GM19238 (cell line): Measurements from ENCODE around the gene RIOX2.

Experiments used
- DNase-seq: peaks from one replicate; pipeline ENCODE4 v3.0.0; 2011; ENCODE audit warnings: low spot score; ENCODE audit not compliant: insufficient read length

Gene RIOX2

GRCh38 chr3:97954228-97954827 is 17.9 kb downstream of the RIOX2 start:
- no peak for DNase-seq

GRCh38 chr3:97952872-97953271 is 19.4 kb downstream of the RIOX2 start:
- DNase-seq, result no peak

DNA sequence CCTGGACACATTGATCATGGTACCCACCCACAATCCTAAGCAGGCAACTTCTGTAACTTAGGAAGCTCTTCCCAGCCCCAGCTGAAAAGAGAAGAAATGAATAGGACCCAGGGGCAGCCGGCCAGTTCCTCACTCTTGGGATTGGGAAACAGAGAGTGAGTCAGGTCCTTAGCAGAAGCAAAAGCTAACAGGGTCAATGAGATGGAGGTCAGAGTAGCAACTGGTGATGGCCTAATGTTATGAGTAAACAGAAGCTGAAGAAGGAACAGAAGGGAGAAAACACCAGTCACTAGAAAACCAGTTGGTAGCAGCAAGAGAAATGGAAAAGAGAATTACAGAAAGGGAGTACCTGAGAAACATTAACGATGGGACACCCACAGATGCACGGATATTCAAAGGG is 20.0 kb downstream of the RIOX2 start:
- no peak for DNase-seq

- no peak for DNase-seq
Observed at GRCh38 chr3:97950360-97950759, 21.9 kb downstream of the RIOX2 start.

- DNase-seq, result no peak
Observed at GRCh38 chr3:97949743-97950142, 22.5 kb downstream of the RIOX2 start.

DNA sequence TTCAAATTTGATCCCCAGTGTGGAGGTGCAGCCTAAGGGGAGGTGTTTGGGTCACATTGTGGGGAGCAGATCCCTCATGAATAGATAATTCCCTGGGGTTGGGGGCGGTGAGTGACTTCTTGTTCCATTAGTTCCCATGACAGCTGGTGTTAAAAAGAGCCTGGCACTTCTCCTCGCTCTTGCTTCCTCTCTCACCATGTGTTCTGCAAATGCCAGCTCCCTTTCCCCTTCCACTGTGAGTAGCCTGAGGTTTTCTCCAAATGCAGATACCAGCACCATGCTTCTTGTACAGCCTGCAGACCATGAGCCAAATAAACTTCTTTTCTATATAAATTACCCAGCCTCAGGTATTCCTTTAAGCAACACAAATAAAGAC is 23.1 kb downstream of the RIOX2 start:
- no peak for DNase-seq

DNA sequence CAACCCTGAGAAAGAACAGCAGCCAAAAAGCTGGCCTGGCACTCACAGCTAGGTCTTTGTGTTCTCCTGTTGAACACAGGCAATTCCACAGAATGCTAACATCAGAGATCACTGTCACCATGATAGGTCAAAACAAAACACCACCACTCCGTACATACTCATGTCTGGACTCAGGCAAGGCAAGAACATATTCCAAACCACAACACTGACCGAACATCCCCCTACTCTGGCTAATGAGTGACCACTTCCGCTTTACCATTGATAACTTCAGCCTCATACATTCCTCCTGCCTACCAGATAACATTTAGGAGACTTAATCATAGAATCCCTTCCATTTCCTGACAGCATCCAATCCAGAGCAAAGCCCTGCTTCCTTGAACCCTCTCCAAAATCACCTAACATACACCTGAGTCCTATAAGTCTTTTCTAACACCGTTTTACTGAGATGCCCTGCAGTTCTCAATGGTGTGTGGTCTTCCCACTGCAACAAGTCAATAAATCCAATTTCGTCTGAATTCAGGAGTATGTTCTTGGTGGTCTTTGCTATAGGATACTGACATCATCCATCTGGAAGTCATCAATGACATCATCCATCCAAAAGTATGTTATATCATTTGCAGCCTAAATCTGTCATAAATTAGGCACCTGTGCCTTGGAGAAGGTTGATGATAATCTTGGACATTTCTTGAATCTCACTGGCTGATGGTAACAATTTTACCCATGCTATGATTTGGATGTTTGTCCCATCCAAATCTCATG is 23.7 kb downstream of the RIOX2 start:
- DNase-seq, result no peak

- no peak for DNase-seq
Observed at GRCh38 chr3:97942801-97943546, 29.3 kb downstream of the RIOX2 start.

GRCh38 chr3:97940034-97940433 is 32.2 kb downstream of the RIOX2 start:
- DNase-seq, result no peak

DNA sequence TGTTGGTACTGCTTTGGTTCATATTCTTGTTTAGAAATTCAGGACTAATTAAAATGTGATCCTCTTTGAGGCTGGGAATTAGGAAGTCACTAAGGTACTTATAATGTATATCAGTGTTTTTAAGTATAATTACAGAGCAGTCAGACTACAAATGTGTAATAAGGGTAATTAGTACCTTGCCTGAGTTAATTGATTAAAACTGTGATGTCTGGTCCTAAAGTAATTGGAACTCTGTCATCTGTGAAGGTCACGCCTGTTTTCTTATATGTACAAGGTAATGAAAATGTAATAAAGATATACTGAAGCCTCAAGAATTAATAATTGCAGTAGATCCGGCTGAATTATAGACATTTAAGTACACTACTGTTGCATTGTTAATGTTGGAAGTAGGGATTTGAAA is 32.8 kb downstream of the RIOX2 start:
- DNase-seq, result no peak

GRCh38 chr3:97938444-97938843 is 33.8 kb downstream of the RIOX2 start:
- no peak for DNase-seq

DNA sequence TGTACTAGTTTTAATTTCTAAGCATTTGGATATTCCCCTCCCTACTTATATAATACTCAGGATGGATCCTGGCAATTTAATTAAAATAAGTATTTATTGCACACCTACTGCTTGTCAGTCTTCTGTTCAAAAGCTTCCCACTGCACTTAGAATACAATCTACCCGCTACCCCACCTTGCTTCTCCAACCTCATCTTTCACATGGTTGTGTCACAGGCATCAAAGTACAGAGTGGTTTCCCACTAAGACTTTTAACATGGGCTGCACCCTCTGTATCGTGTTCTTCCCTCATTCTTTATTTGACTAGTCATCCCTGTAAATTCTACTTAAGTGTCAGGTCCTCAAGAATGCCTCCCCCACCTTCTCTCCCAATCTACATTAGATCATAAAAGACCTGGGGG is 35.0 kb downstream of the RIOX2 start:
- DNase-seq, result no peak

- DNase-seq, result no peak
Observed at GRCh38 chr3:97935842-97936241, 36.4 kb downstream of the RIOX2 start.

DNA sequence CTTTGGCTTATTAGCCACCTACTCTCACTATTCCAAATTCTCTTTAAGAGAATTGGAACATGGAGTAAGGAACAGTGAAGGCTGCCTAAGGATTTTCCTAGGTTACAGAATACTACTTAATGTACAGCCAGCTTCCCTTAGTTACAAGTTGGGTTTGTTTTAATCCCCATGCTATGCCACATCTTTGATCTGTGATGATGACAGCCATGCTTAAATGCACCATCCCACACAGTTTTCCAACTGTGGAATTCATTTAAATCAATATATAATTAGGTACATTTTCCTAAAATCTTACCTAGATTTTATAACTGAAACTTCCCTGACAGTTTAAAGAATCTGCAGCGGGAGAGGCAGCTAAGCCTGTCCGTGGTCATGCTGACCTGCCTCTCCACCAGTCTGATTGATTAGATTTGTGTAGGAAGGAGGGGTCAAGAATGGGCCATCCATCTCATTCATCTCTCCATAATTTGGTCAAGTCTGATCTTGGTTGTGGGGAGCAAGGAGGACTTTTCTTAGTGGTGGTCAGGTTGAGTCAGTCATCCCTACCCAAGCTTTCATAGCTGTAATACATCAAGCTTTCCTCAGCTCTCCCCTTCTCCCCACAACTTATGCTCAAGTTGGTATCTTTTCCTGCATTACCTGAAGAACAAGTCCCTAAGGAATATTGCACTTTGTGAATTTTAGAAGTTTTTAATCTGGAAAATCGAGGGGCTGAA is 37.1 kb downstream of the RIOX2 start:
- no peak for DNase-seq

GRCh38 chr3:97932387-97932801 is 39.8 kb downstream of the RIOX2 start:
- no peak for DNase-seq

GRCh38 chr3:97931218-97931617 is 41.0 kb downstream of the RIOX2 start:
- no peak for DNase-seq

DNA sequence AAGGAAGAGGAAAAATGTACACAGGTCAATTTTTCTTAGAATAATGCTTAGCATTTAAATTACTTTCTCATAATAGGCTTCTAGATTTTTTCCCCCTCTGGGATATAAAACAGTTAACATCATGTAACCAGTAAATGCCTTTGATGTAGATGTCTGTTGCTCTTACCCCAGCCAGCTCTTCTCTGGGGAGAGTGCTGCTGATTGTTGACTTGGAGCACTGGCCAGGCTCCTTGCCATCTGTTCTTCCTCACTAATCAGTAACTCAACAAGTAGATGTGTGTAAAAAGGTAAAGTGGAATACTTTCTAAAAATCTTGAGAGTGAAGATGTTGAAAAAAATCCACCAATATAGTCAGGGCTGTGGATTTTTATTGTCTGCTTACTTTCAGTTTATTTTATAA is 42.2 kb downstream of the RIOX2 start:
- DNase-seq, result no peak

GRCh38 chr3:97928986-97929385 is 43.2 kb downstream of the RIOX2 start:
- DNase-seq, result no peak

DNA sequence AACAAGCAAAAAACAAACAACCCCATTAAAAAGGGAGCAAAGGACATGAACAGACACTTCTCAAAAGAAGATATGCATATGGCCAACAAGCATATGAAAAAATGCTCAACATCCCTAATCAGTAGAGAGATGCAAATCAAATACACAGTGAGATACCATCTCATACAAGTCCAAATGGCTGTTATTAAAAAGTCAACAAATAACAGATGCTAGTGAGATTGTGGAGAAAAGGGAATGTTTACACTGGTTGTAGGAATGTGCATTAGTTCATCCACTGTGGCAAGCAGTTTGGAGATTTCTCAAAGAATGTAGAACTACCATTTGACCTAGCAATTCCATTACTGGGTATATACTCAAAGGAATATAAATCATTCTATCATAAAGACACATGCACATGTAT is 44.5 kb downstream of the RIOX2 start:
- no peak for DNase-seq

GRCh38 chr3:97917813-97918536 is 54.3 kb downstream of the RIOX2 start:
- no peak for DNase-seq

DNA sequence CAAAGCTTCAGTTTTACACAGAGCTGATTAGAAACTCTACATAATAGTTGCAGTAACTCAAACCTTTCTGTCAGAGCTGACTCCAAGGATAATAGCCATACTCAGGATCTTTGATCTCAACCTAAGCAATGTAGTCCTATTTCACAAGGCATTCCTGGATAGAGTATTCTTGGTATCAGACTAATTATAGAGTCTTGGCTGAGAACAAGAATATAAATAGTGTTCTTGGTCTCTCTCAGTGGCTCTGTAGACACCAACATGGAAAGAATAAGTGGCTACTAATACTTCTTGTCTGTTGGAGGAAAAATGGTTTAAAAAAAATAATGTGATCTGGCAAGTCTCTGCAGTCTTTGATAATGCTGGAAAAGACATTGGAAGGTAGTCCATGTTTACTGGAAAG is 55.7 kb downstream of the RIOX2 start:
- no peak for DNase-seq
